Mononuclear cell (primary cell): Measurements from ENCODE around the gene ZNG1A. TPM values are rescaled to one million over a fixed set of nuclear protein-coding genes. Genes with fewer than 3 reads are reported as not detected.
"Not testable (repeated sequence)": the region's sequence is repeated elsewhere in the genome, so short reads cannot be mapped to it uniquely, and the experiment has no call there.

ENCODE experiments used
- H3K27me3 ChIP-seq: 2 replicates; pipeline ENCODE4 v1.6.0; 2011; ENCODE audit warnings: low read length, control low read depth; ENCODE audit not compliant: insufficient read depth
- H3K4me1 ChIP-seq: 2 replicates; pipeline ENCODE4 v1.5.1; 2011; ENCODE audit warnings: mild to moderate bottlenecking, low read length, control low read depth; ENCODE audit not compliant: insufficient read depth
- H3K4me3 ChIP-seq: 2 replicates; pipeline ENCODE4 v1.5.1; 2011; ENCODE audit warnings: mild to moderate bottlenecking, low read length, moderate library complexity
- H3K9me3 ChIP-seq: 2 replicates; pipeline ENCODE4 v1.5.1; 2011; ENCODE audit warnings: low read depth, mild to moderate bottlenecking, control low read depth, low read length
- total RNA-seq: library from RNA; depleted of rRNA; stranded (reverse); fragments of >200 nt; gene quantifications from one replicate; pipeline ENCODE4 v1.2.3, GENCODE V29; 2012

Gene ZNG1A
- total RNA-seq: 27.4 TPM

DNA sequence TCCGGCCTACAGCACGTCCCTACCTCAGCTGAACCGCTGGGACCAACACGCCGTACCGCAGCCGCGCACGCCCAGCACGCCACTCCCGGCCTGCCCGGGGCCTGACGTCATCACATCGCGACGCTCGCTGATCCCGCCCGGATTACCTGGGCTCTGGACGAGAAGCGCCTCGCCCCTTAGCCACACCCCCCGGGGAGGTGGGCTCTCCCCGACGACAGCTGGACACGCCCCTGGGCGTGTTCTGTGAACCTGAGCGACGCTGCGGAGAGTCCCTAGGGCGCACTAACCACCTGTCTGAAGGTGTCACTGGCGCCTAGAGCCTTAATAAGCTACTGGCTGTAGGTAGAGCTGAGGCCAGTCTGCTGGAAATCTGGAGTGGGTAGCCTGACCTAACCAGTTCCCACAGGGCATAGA lies at the start of gene ZNG1A:
Gene ZNG1A (minus strand): TSS at position 87 of the 414 bp plus-strand sequence. CDS start 87 bp downstream, outside the sequence.
- H3K27me3 ChIP-seq, H3K9me3 ChIP-seq, H3K4me1 ChIP-seq: not testable (repeated sequence)
- peak within 1 kb of the TSS; percentile 38 for H3K4me3 ChIP-seq

GRCh38 chr9:227860-228259 lies 49.0 kb upstream of the ZNG1A start:
- Histone ChIP-seq H3K9me3 (no peaks in the 10 kb centered on the region), H3K4me3 (no peak overlapping the region), H3K4me1 (peaks cover 65% of the 10 kb centered on the region), H3K27me3 (no peaks in the 10 kb centered on the region)

DNA sequence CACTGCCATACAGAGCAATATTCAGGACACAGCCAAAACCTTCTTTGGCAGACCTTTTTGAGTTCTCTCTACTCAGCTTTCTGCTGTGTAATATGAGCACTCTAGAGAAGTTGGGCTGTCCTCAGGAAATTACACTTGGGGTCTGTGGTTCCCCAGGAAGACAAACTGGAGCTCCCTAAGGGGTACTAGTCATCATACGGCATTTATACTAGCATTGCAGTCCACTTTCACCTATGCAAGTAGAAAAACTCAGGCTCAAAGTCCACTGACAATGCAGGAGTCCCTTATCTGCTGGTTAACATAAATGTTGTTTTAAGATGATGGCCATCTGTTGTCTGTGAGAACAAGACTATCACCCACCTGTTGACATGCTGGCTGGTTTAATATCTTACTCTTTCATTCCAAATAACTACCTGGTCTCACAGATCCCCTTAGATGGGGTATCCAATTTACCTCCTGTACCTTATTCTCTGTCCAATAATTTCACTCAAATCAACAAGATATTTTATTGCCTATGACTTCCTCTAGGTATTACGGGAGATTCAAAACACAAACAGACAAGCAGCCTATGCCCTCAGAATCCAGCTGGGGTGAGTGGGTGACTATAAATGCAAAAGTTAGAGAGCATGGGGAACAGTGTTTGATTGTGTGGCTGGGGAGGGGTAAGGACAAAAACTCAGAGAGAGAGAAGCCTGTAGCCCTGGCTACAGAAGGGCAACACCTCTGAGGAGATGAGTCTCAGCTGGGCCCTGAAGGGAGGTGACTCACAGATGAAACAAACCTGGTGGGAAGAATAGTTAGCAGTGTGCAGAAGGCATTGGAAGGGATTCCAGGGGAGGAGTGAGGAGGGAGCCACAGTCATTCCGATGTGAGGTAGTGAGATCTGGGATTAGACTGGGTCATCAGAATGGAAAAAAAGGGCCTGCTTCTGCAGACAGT lies 46.0 kb upstream of the ZNG1A start:
- Histone ChIP-seq H3K27me3 (no peaks in the 10 kb centered on the region), H3K4me3 (no peak overlapping the region), H3K9me3 (no peaks in the 10 kb centered on the region), H3K4me1 (peaks cover 95% of the 10 kb centered on the region)

- Histone ChIP-seq H3K4me3 (no peak overlapping the region), H3K4me1 (peaks cover 97% of the 10 kb centered on the region), H3K27me3 (no peaks in the 10 kb centered on the region), H3K9me3 (no peaks in the 10 kb centered on the region)
These were observed 45.2 kb upstream of the ZNG1A start for GRCh38 chr9:224026-224425.

- Histone ChIP-seq H3K4me1 (peaks cover 96% of the 10 kb centered on the region), H3K4me3 (no peak overlapping the region), H3K27me3 (no peaks in the 10 kb centered on the region)
These were observed 44.3 kb upstream of the ZNG1A start for GRCh38 chr9:223152-223551.

GRCh38 chr9:221989-222776 lies 43.3 kb upstream of the ZNG1A start:
- no peaks in the 10 kb centered on the region for H3K27me3 ChIP-seq
- no peak overlapping the region for H3K4me3 ChIP-seq
- peaks cover 94% of the 10 kb centered on the region for H3K4me1 ChIP-seq
- H3K9me3 ChIP-seq: no peaks in the 10 kb centered on the region

More at GRCh38 chr9:223152-223551, 44.3 kb upstream of the ZNG1A start:
- no peaks in the 10 kb centered on the region for H3K9me3 ChIP-seq

GRCh38 chr9:219670-220365 lies 41.0 kb upstream of the ZNG1A start:
- no peaks in the 10 kb centered on the region for H3K9me3 ChIP-seq
- H3K4me1 ChIP-seq: peaks cover 92% of the 10 kb centered on the region
- H3K27me3 ChIP-seq: no peaks in the 10 kb centered on the region
- no peak overlapping the region for H3K4me3 ChIP-seq

GRCh38 chr9:219036-219435 lies 40.2 kb upstream of the ZNG1A start:
- H3K9me3 ChIP-seq, H3K27me3 ChIP-seq, H3K4me3 ChIP-seq: not testable (repeated sequence)
- peaks cover 88% of the 10 kb centered on the region for H3K4me1 ChIP-seq

DNA sequence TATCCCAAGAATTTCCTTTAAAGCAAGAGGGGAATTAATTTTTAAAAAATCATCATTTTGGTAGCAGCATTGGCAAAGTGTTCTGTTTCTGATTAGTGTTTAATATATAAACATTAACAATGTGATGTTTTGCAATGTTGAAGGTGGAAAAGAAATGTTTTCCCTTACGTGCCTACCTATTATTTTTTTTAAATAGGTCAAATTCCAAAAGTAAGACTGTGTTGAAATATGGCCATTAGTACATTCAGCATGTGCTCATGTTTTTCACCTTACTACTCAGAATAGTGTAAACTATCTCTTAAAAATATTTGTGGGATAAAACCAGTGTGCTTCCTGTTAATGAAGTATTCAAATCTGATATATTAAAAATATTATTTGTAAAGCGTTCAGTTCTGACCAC lies 39.1 kb upstream of the ZNG1A start:
- no peaks in the 10 kb centered on the region for H3K27me3 ChIP-seq
- H3K4me1 ChIP-seq: peaks cover 88% of the 10 kb centered on the region
- H3K9me3 ChIP-seq: no peaks in the 10 kb centered on the region
- H3K4me3 ChIP-seq: no peak overlapping the region

DNA sequence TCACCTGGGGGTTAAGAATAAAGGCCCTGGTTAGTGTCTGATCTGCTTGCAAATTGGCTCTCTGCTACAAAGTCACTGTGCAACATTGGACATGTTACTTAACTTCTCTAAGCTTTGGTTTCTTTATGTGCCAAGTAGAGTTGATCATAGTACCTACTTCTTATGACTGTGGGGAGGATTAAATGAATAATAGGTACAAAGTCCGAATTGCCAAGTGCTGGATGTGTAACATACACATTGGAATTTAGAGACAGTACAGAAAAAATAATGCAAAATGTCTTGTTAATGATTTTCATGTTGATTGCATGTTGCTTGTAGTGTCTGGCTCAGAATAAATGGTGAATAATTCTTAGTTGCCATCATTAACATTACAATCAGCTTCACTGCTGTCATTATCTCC lies 38.0 kb upstream of the ZNG1A start:
- H3K9me3 ChIP-seq: no peaks in the 10 kb centered on the region
- no peaks in the 10 kb centered on the region for H3K27me3 ChIP-seq
- peaks cover 88% of the 10 kb centered on the region for H3K4me1 ChIP-seq
- H3K4me3 ChIP-seq: peak overlapping the region; percentile 87

- H3K4me1 ChIP-seq: peaks cover 88% of the 10 kb centered on the region
These were observed 36.8 kb upstream of the ZNG1A start for GRCh38 chr9:215631-216155.

DNA sequence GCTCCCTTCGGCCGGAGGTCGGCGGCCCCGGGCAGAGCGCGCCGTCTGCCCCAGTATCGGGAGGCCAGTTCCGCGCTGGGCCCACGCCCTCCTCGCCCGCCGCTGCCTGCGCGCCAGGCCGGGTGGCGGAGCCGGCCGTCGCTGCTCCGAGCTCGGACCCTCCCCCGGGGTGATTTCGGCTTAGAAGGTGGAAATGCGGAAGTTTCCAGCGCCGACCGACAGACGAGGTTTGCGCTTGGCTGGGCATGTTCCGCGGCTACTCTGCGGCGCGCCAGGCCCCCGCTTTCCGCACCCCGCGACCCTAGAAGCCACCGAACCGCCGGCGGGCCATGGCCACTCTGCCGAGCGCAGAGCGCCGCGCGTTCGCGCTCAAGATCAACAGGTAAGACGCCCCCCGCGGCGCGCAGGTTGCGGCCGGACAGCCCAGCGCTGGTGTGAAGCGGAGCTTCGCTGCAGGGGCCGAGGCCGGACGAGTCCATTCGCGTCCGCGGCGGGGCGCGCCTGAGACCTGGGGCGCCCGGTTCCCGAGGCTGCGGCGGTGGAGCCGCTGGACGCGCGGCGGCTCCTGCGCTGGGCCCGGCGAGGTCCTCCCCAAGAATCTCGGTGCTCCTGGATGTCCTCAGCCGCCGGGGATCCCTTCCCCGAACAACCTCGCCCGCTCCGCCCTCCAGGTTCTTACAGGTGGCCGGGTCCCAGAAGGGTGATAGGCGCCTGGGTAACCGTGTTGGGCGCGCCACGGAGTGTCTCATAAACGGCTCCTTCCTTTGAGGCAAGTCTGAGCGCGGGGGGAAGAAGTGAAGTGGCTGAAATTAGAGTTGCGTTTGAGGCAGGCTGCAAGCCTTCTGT lies 36.0 kb upstream of the ZNG1A start, which contains the start of gene DOCK8:
Gene DOCK8 (plus strand): TSS at position 218 of the 846 bp plus-strand sequence. CDS start 112 bp downstream, at position 330.
- H3K4me1 ChIP-seq: peaks cover 86% of the 10 kb centered on the region
- no peaks in the 10 kb centered on the region for H3K9me3 ChIP-seq
- no peaks in the 10 kb centered on the region for H3K27me3 ChIP-seq
- peak within 1 kb of the TSS; percentile 87 for H3K4me3 ChIP-seq

More at GRCh38 chr9:215631-216155, 36.8 kb upstream of the ZNG1A start:
- H3K27me3 ChIP-seq: no peaks in the 10 kb centered on the region
- no peaks in the 10 kb centered on the region for H3K9me3 ChIP-seq
- H3K4me3 ChIP-seq: peak overlapping the region; percentile 87

DNA sequence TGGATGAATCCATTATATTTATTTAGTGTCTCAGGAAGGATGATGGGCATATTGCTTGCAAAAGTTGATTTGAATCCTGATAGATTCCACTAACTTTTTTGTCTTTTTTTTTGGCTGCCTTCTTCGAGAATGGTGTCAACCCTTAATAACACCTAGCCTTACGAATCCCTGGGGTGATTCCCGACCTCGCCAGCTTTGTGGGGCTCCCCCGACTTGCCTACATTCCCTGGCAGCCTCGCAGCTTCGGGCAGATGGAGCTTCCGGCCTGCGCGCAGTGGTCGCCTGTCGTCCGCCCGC lies 35.4 kb upstream of the ZNG1A start:
- Histone ChIP-seq H3K9me3 (no peaks in the 10 kb centered on the region), H3K27me3 (no peaks in the 10 kb centered on the region), H3K4me3 (peak overlapping the region; percentile 87), H3K4me1 (peaks cover 84% of the 10 kb centered on the region)

DNA sequence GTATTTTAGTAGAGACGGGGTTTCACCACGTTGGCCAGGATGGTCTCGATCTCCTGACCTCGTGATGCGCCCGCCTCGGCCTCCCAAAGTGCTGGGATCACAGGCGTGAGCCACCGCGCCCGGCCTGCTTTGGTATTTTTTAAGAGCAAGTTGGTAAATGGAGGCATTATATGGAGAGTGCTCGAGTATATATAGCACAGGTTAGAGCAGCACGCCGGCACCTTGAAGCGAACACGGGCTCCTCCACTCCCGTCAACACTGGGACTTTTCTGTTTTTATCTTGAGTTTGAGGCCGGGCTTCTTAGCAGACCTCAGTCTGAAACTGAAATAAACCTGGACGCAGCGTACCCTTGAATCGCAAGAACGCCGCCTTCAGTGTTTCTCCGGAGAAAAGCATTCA lies 35.0 kb upstream of the ZNG1A start:
- not testable (repeated sequence) for H3K9me3 ChIP-seq, H3K27me3 ChIP-seq
- H3K4me1 ChIP-seq: peaks cover 84% of the 10 kb centered on the region
- H3K4me3 ChIP-seq: peak overlapping the region; percentile 87
